Activated naive CD4-positive, alpha-beta T cell treated with anti-CD3 and anti-CD28 coated beads, Interleukin-2, amount 50 U/mL, for 72 hours (primary cell): ENCODE data around the gene ZBTB20. TPM values are rescaled to one million over a fixed set of nuclear protein-coding genes. Genes with fewer than 3 reads are reported as not detected.

Source experiments
- ATAC-seq, 2 donors: fragments of 150-1000 bp; cut with Tn5 transposase; 2 replicates each; pipeline ENCODE4 v1.10.0; 2021; ENCODE audit warnings: mild to moderate bottlenecking in 2 of 2, moderate library complexity in 2 of 2
- DNase-seq, 2 donors: peaks; one replicate each; pipeline ENCODE4 v3.0.0; 2021 to 2022; ENCODE audit warnings: low spot score in 2 of 2
- H3K27ac Mint-ChIP-seq, 2 donors: one replicate each; pipeline ENCODE4 v1.8.0; 2022; ENCODE audit warnings: mild to moderate bottlenecking in 2 of 2, mixed read lengths in 2 of 2
- H3K36me3 Mint-ChIP-seq, 2 donors: one replicate each; pipeline ENCODE4 v1.8.0; 2022; ENCODE audit warnings: mixed read lengths in 2 of 2
- H3K9me3 Mint-ChIP-seq, 2 donors: one replicate each; pipeline ENCODE4 v1.8.0; 2022; ENCODE audit warnings: mixed read lengths in 2 of 2
- total RNA-seq, 2 donors: library from RNA; stranded (reverse); gene quantifications; one replicate each; pipeline ENCODE4 v1.2.3, GENCODE V29; 2022

Gene ZBTB20
- total RNA-seq, 2 donors from 2014 or later: 9.2 to 10.8 TPM

- Mint-ChIP-seq H3K9me3 (no peaks in the 10 kb centered on the region), H3K27ac (no peak overlapping the region), H3K36me3 (no peaks in the 10 kb centered on the region)
- ATAC-seq (no peak), DNase-seq (no peak)
Measured at GRCh38 chr3:114856835-114857234, 290.3 kb downstream of the ZBTB20 start.

- no peaks in the 10 kb centered on the region for H3K9me3 Mint-ChIP-seq
Measured at GRCh38 chr3:114855839-114856238, 291.2 kb downstream of the ZBTB20 start.

DNA sequence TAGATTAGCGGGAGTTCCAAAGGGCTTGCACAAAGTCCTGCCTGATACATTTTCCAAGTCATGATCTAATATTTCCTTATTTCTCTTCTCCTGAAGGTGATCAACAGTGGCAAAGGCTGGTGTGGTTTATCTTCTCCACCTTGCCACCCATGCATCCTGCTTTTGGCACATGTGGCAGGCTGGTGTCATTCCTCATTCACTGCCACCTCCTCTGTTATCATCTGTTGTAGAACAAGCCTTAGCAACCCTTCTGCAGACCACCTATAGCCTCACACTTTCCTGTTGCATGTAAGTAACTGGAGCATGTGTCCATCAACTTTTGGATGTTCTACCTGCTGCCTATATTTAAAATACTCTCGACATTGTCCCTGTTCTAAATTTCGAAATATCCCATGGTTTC, 294.1 kb downstream of the ZBTB20 start:
- no peaks in the 10 kb centered on the region for H3K9me3 Mint-ChIP-seq
- DNase-seq: no peak
- no peak for ATAC-seq
- H3K27ac Mint-ChIP-seq: peak overlapping the region in 1 of 2 donors; percentile 21
- H3K36me3 Mint-ChIP-seq: no peaks in the 10 kb centered on the region

More at GRCh38 chr3:114855839-114856238, 291.2 kb downstream of the ZBTB20 start:
- DNase-seq (no peak), ATAC-seq (no peak)
- Mint-ChIP-seq H3K36me3 (no peaks in the 10 kb centered on the region), H3K27ac (no peak overlapping the region)

DNA sequence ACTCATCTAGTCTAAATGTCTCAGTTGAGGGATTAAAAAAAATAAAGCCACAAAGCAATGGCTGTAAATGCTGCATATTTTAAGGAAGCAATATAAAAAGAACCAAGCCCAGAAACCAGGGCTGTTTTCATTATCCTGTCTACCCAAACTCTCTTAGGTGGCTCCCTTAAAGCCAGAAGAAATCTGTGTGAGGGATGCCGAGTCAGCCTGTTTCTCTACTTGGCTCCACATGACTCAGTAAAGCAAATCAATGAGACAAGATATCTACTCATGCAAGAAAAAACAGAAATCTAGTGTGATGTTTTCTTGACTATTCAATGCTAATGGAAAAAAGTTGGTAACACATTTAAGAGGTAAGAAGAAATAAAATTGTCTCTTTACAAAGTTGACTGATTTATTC, 296.2 kb downstream of the ZBTB20 start:
- no peak for ATAC-seq
- DNase-seq: no peak
- no peaks in the 10 kb centered on the region for H3K9me3 Mint-ChIP-seq
- no peaks in the 10 kb centered on the region for H3K36me3 Mint-ChIP-seq
- no peak overlapping the region for H3K27ac Mint-ChIP-seq

DNA sequence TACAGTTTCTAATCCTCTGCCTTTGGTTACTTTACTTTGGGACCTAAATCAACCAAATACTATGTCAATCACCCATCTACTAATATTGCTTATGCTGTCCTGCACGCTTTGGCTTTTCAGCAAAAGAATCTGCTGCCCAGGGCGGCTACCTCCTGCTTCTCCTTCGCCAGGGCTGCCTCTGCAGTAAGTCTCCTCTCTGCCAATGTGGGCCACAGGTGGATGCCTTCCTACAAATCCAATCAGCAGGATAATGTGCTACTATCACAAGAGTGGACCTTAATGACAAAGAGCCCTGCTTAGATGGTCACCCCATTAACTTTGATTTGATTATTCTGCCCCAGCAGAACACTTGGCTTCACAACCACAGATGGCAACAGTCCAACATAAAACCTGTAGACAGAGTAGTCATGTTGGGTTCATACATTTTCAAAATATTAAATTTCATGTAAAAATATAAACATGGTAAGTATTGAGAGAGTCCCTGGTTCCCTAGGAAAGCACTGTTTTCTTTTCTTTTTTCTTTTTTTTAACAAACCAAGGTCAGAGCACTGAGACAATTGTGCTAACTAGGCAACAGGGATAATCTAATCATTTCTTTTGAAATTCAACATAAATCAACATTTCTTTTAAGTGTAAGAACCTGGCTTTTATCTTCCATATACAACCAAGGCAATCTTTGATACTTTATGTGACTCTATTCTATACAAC, 298.3 kb downstream of the ZBTB20 start:
- ATAC-seq (no peak), DNase-seq (no peak)
- Mint-ChIP-seq H3K27ac (no peak overlapping the region), H3K9me3 (no peaks in the 10 kb centered on the region), H3K36me3 (no peaks in the 10 kb centered on the region)

DNA sequence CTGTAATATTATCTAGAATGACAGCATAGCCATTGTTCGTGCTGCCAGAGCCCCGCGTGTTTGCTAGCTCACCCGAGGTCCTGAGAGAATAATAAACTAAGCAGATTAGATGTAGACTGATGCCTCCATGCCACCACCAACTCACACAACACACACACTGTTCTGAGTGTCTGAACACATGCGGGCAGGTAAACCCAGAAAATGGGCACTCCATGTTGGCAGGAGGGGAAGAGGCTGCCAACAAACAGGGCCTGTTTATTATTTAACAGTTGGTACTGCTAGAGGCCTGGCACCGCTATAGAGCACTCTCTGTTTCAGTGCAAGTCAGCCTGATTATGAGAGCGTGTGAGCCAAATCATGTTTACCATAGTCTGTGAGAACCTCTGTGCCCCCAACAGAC, 299.0 kb downstream of the ZBTB20 start:
- Mint-ChIP-seq H3K36me3 (peaks cover 0 to 2% of the 10 kb centered on the region in 2 donors), H3K9me3 (no peaks in the 10 kb centered on the region), H3K27ac (no peak overlapping the region)
- no peak for DNase-seq
- ATAC-seq: no peak

- Mint-ChIP-seq H3K36me3 (peaks cover 0 to 6% of the 10 kb centered on the region in 2 donors), H3K9me3 (no peaks in the 10 kb centered on the region), H3K27ac (no peak overlapping the region)
- DNase-seq (no peak), ATAC-seq (no peak)
Measured at GRCh38 chr3:114847564-114847963, 299.5 kb downstream of the ZBTB20 start.

DNA sequence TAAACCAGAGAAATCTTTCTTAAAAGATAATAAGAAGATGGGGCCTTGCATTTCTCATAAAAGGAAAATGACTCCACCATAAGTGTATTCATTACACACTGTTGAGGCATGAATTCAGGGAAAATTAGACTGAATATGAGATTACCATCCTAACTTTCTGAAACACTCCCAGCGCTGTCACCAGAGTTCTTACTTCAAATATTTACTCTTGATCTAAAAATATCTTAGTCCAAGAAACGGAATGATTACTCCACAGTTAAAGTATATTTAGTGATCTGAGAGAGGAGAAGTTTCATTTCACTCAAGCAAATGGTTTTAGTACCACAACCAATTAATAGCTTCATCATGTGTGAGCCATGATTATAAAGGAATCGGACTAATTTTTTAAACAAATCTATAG, 300.3 kb downstream of the ZBTB20 start:
- peaks cover 0 to 6% of the 10 kb centered on the region in 2 donors for H3K36me3 Mint-ChIP-seq
- ATAC-seq: no peak
- no peak for DNase-seq
- H3K27ac Mint-ChIP-seq: no peak overlapping the region
- no peaks in the 10 kb centered on the region for H3K9me3 Mint-ChIP-seq

DNA sequence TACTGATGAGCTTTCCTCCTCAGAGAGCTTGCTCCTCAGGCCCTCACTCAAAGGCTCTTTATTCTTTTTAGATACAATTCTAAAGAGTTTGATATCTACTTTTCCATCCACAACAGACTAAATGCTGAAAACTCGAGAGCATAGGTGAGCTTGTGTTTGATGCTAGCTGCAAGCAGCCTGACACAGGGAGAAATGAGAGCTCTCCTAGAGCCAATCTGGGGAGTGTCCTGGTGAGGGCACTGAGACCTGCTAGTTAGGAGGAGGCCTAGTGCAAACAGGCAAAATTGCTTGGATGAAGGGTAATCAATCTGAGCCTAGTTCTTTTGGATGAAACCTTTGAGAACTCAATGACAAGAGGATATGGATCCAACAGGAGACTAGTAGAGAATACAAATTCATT, 300.8 kb downstream of the ZBTB20 start:
- Mint-ChIP-seq H3K36me3 (peaks cover 0 to 6% of the 10 kb centered on the region in 2 donors), H3K9me3 (no peaks in the 10 kb centered on the region), H3K27ac (no peak overlapping the region)
- no peak for DNase-seq
- no peak for ATAC-seq

- Mint-ChIP-seq H3K27ac (no peak overlapping the region), H3K9me3 (no peaks in the 10 kb centered on the region), H3K36me3 (peaks cover 6 to 9% of the 10 kb centered on the region in 2 donors)
- DNase-seq: no peak
- ATAC-seq: peak in 1 of 2 donors; percentile 39
Measured at GRCh38 chr3:114841515-114841914, 305.6 kb downstream of the ZBTB20 start.

GRCh38 chr3:114839476-114839875, 307.6 kb downstream of the ZBTB20 start:
- DNase-seq (no peak), ATAC-seq (no peak)
- H3K9me3 Mint-ChIP-seq: no peaks in the 10 kb centered on the region
- H3K36me3 Mint-ChIP-seq: peaks cover 6 to 9% of the 10 kb centered on the region in 2 donors
- no peak overlapping the region for H3K27ac Mint-ChIP-seq

- ATAC-seq (no peak), DNase-seq (no peak)
- Mint-ChIP-seq H3K27ac (no peak overlapping the region), H3K9me3 (no peaks in the 10 kb centered on the region), H3K36me3 (peaks cover 4 to 9% of the 10 kb centered on the region in 2 donors)
Measured at GRCh38 chr3:114838025-114838424, 309.1 kb downstream of the ZBTB20 start.

- ATAC-seq: no peak
- no peak for DNase-seq
- Mint-ChIP-seq H3K27ac (no peak overlapping the region), H3K9me3 (no peaks in the 10 kb centered on the region), H3K36me3 (peaks cover 0 to 9% of the 10 kb centered on the region in 2 donors)
Measured at GRCh38 chr3:114834175-114834940, 312.7 kb downstream of the ZBTB20 start.

- no peak for DNase-seq
- H3K36me3 Mint-ChIP-seq: no peaks in the 10 kb centered on the region
- no peaks in the 10 kb centered on the region for H3K9me3 Mint-ChIP-seq
- ATAC-seq: no peak
- no peak overlapping the region for H3K27ac Mint-ChIP-seq
Measured at GRCh38 chr3:114831861-114832260, 315.2 kb downstream of the ZBTB20 start.

- ATAC-seq (no peak), DNase-seq (no peak)
- Mint-ChIP-seq H3K36me3 (no peaks in the 10 kb centered on the region), H3K9me3 (no peaks in the 10 kb centered on the region), H3K27ac (no peak overlapping the region)
Measured at GRCh38 chr3:114830652-114831051, 316.4 kb downstream of the ZBTB20 start.

DNA sequence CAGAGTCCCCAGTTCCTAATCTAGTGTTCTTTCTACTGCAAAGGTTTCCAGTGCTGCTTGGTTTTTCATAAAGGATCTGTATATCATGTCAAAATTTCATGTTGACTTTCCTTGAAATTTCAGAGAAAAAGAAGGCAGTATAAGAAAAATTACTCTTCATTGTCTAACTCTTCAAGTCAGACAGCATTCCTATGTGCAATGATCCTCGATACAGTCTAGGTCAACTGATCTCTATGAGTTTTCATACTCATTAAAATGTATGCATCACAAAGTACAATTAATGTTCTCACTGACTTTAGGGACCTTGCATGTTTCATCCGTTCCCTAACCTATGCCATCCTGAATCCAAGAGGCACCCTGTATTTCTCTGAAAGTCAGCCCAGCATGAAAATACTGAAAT, 317.3 kb downstream of the ZBTB20 start:
- Mint-ChIP-seq H3K9me3 (no peaks in the 10 kb centered on the region), H3K27ac (no peak overlapping the region), H3K36me3 (no peaks in the 10 kb centered on the region)
- no peak for ATAC-seq
- DNase-seq: no peak

DNA sequence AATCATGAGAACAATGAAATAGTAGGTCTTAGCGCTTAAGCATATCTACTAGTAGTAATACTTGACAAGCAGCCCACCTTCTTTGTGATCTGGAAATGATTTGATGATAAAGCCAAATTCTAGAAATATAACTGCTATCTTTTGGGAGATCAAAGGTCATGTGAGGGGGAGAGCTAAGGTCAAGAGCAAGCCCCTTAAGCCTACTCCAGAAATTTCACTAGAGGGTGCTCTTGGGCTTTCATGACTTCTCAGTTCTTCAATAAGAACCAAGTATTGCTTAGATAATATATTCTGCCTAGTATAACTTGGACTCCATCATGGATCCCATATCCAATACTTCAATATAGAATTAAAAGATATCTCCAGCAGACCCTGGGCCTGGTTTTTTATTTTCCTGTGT, 319.6 kb downstream of the ZBTB20 start:
- no peaks in the 10 kb centered on the region for H3K36me3 Mint-ChIP-seq
- ATAC-seq (peak; percentile 51 to 67), DNase-seq (no peak)
- no peaks in the 10 kb centered on the region for H3K9me3 Mint-ChIP-seq
- no peak overlapping the region for H3K27ac Mint-ChIP-seq

GRCh38 chr3:114824014-114824413, 323.1 kb downstream of the ZBTB20 start:
- Mint-ChIP-seq H3K36me3 (no peaks in the 10 kb centered on the region), H3K27ac (no peak overlapping the region), H3K9me3 (no peaks in the 10 kb centered on the region)
- DNase-seq: no peak
- no peak for ATAC-seq
